Upper lobe of left lung (tissue), 6 donors: ENCODE measurements around the gene RFX2. TPM values are rescaled to one million over a fixed set of nuclear protein-coding genes. Genes with fewer than 3 reads are reported as not detected.

Experiments
- ATAC-seq, 2 donors: fragments of 200-7000 bp; cut with Tn5 transposase; one replicate each; pipeline ENCODE4 v1.9.1; 2022; ENCODE audit warnings: mild to moderate bottlenecking in 2 of 2, moderate library complexity in 2 of 2; ENCODE audit not compliant: low FRiP score in 2 of 2
- DNase-seq, 2 donors: peaks; one replicate each; pipeline ENCODE4 v3.0.0-alpha.2; 2019 to 2020
- H3K27ac ChIP-seq, 4 donors: fragments of 200-600 bp; sonication (generic); one replicate each; pipeline ENCODE4 v1.5.1; 2016 to 2019
- H3K27me3 ChIP-seq, 4 donors: fragments of 200-600 bp; sonication (generic); one replicate each; pipeline ENCODE4 v1.5.1; 2017 to 2019
- H3K36me3 ChIP-seq, 4 donors: fragments of 200-600 bp; sonication (generic); one replicate each; pipeline ENCODE4 v1.5.1; 2016 to 2019
- H3K4me1 ChIP-seq, 4 donors: fragments of 200-600 bp; sonication (generic); one replicate each; pipeline ENCODE4 v1.5.1; 2018 to 2019
- H3K4me3 ChIP-seq, 4 donors: fragments of 200-600 bp; sonication (generic); one replicate each; pipeline ENCODE4 v1.5.1; 2017 to 2019; ENCODE audit warnings: mild to moderate bottlenecking in 2 of 4, moderate library complexity in 1 of 4
- H3K9me3 ChIP-seq, 4 donors: fragments of 200-600 bp; sonication (generic); one replicate each; pipeline ENCODE4 v1.5.1; 2018 to 2019
- CTCF ChIP-seq, 6 experiments: fragments of 450-650 bp in 4 of 6; fragments of 200-600 bp in 2 of 6; sonication (generic) in 2 of 6; IDR thresholded peaks; one replicate each; pipeline ENCODE4 v1.5.1; 2016 to 2019; ENCODE audit warnings: antibody characterized with exemption in 6 of 6
- EP300 ChIP-seq, 4 donors: sonication (generic); formaldehyde crosslinking; IDR thresholded peaks; one replicate each; pipeline ENCODE4 v1.5.1; 2017; ENCODE audit warnings: antibody characterized with exemption in 4 of 4, control low read depth in 2 of 4
- POLR2A ChIP-seq, 4 donors: fragments of 450-650 bp; IDR thresholded peaks; one replicate each; pipeline ENCODE4 v1.5.1; 2016 to 2017; ENCODE audit warnings: antibody characterized with exemption in 4 of 4, mild to moderate bottlenecking in 2 of 4
- POLR2AphosphoS5 ChIP-seq, 2 donors: sonication (generic); formaldehyde crosslinking; IDR thresholded peaks; one replicate each; pipeline ENCODE4 v1.5.1; 2017; ENCODE audit warnings: antibody characterized with exemption in 2 of 2
- WGBS, 2 donors: methylation state at CpG; one replicate each; pipeline ENCODE4 v1.1.5; 2017 to 2018; 5-methylcytosine and 5-hydroxymethylcytosine counted together
- total RNA-seq, 6 donors: library from RNA; depleted of rRNA in 4 of 6; stranded (reverse); fragments of >200 nt in 4 of 6; gene quantifications; one replicate each; pipeline versions ENCODE4 v1.1.0 to v1.2.1, GENCODE V29; 2016 to 2021
- donor health status: DM: no; HTN: no; CAD: no; lungs with moderate emphysema.
- donor health status: DM: no; HTN: yes; CAD: no; lungs with severe emphysema.

RFX2 gene
- total RNA-seq, 6 donors from 2014 or later, result 14.3 to 111 (median 28.6) TPM

GRCh38 chr19:6065685-6066374 is 44.5 kb downstream of the RFX2 start:
- Histone ChIP-seq H3K36me3 (no peaks in the 10 kb centered on the region), H3K27ac (peak overlapping the region; percentile 73 to 97 (median 84)), H3K9me3 (no peaks in the 10 kb centered on the region), H3K27me3 (no peaks in the 10 kb centered on the region), H3K4me1 (peaks cover 52 to 77% (median 74%) of the 10 kb centered on the region in 4 donors), H3K4me3 (peak overlapping the region in 2 of 4 donors; percentile 1 to 17)
- peak; percentile 55 to 60 for ATAC-seq
- 12 to 17% methylated on average over 15 of the region's 16 CpGs for WGBS, 2 donors
- DNase-seq, result peak in 1 of 2 donors; percentile 69
- TF ChIP-seq CTCF (IDR thresholded peaks at IDR 0.05), result no peak
- peak in 1 of 2 donors; percentile 46 for TF ChIP-seq POLR2AphosphoS5 (IDR thresholded peaks at IDR 0.05)
- peak in 1 of 4 donors; percentile 7 for TF ChIP-seq EP300 (IDR thresholded peaks at IDR 0.05)
- peak in 2 of 4 donors; percentile 26 to 42 for TF ChIP-seq POLR2A (IDR thresholded peaks at IDR 0.05)

GRCh38 chr19:6064336-6065073 is 45.8 kb downstream of the RFX2 start:
- H3K27ac ChIP-seq, result peak overlapping the region in 3 of 4 donors; percentile 77 to 97 (median 91)
- H3K4me3 ChIP-seq, result no peak overlapping the region
- H3K27me3 ChIP-seq, result no peaks in the 10 kb centered on the region
- H3K9me3 ChIP-seq, result no peaks in the 10 kb centered on the region
- peaks cover 66 to 89% (median 86%) of the 10 kb centered on the region in 4 donors for H3K4me1 ChIP-seq
- no peaks in the 10 kb centered on the region for H3K36me3 ChIP-seq
- ATAC-seq (no peak), DNase-seq (no peak)
- WGBS, 2 donors, result 87 to 88% methylated on average over 8 of the region's 8 CpGs
- TF ChIP-seq EP300 (IDR thresholded peaks at IDR 0.05), result no peak

GRCh38 chr19:6063576-6064335 is 46.5 kb downstream of the RFX2 start:
- DNase-seq, result no peak
- WGBS, 2 donors, result 83 to 85% methylated on average over 11 to 14 of the region's 14 CpGs
- peak overlapping the region in 1 of 4 donors; percentile 31 for H3K4me3 ChIP-seq

GRCh38 chr19:6062961-6063575 is 47.2 kb downstream of the RFX2 start:
- H3K27ac ChIP-seq, result peak overlapping the region; percentile 79 to 97 (median 85)
- no peaks in the 10 kb centered on the region for H3K9me3 ChIP-seq

More at GRCh38 chr19:6063576-6064335, 46.5 kb downstream of the RFX2 start:
- H3K4me1 ChIP-seq, result peaks cover 66 to 95% (median 89%) of the 10 kb centered on the region in 4 donors
- no peaks in the 10 kb centered on the region for H3K27me3 ChIP-seq
- H3K36me3 ChIP-seq, result no peaks in the 10 kb centered on the region
- peak overlapping the region; percentile 79 to 97 (median 85) for H3K27ac ChIP-seq
- no peak for ATAC-seq
- TF ChIP-seq CTCF (IDR thresholded peaks at IDR 0.05) (no peak), POLR2A (IDR thresholded peaks at IDR 0.05) (no peak), POLR2AphosphoS5 (IDR thresholded peaks at IDR 0.05) (no peak), EP300 (IDR thresholded peaks at IDR 0.05) (no peak)
- H3K9me3 ChIP-seq, result no peaks in the 10 kb centered on the region

More at GRCh38 chr19:6062961-6063575, 47.2 kb downstream of the RFX2 start:
- no peaks in the 10 kb centered on the region for H3K27me3 ChIP-seq
- no peaks in the 10 kb centered on the region for H3K36me3 ChIP-seq
- ATAC-seq (no peak), DNase-seq (no peak)
- 79 to 83% methylated on average over 12 to 15 of the region's 17 CpGs for WGBS, 2 donors
- H3K4me1 ChIP-seq, result peaks cover 73 to 95% (median 90%) of the 10 kb centered on the region in 4 donors
- peak overlapping the region in 1 of 4 donors; percentile 31 for H3K4me3 ChIP-seq
- TF ChIP-seq EP300 (IDR thresholded peaks at IDR 0.05), result no peak
- no peak for TF ChIP-seq POLR2AphosphoS5 (IDR thresholded peaks at IDR 0.05)
- no peak for TF ChIP-seq CTCF (IDR thresholded peaks at IDR 0.05)
- TF ChIP-seq POLR2A (IDR thresholded peaks at IDR 0.05), result no peak
